Endometrial microvascular endothelial cells (primary cell): Measurements from ENCODE around the gene DNAJC16. TPM values are rescaled to one million over a fixed set of nuclear protein-coding genes. Genes with fewer than 3 reads are reported as not detected.
"Not testable (repeated sequence)": the region's sequence is repeated elsewhere in the genome, so short reads cannot be mapped to it uniquely, and the experiment has no call there.

Source experiments
- in situ Hi-C: cut with HindIII; loops from 2 replicates; pipeline ENCODE4 v1.10.0; 2017; ENCODE audit warnings: low sequenced_read_pairs, low pct_unique_long_range_greater_than_20kb; ENCODE audit errors: inconsistent ontology term
- total RNA-seq: library from RNA; depleted of rRNA; stranded (reverse); fragments of >200 nt; gene quantifications from one replicate; pipeline ENCODE4 v1.2.3, GENCODE V29; 2015; ENCODE audit errors: inconsistent ontology term

DNAJC16 gene
- total RNA-seq, 1 donor from 2014 or later: 26.4 TPM

DNA sequence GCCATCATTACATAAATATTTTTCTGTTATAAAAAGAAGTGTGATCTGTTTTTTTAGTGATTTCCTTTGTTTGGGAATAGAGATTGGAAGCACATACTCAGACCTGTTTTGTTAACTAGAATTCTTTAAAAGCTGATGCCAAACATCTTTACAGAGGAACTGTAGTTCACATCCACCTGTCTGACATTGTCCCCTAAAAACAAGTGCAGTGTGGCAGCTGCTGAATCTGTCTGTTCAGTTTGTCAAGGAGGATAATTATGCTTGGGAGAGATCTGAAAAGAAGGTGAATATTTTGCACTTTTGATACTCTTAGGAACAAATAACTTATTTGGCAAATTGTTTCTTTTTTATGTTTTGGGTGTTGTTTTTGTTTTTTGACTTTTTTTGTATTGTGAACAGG, 44.6 kb downstream of the DNAJC16 start:
- in situ Hi-C loops: no loop called here

GRCh38 chr1:15573477-15573876, 46.8 kb downstream of the DNAJC16 start:
- in situ Hi-C loops: no loop called here

GRCh38 chr1:15574741-15575140, 48.1 kb downstream of the DNAJC16 start:
- in situ Hi-C loops: no loop called here

DNA sequence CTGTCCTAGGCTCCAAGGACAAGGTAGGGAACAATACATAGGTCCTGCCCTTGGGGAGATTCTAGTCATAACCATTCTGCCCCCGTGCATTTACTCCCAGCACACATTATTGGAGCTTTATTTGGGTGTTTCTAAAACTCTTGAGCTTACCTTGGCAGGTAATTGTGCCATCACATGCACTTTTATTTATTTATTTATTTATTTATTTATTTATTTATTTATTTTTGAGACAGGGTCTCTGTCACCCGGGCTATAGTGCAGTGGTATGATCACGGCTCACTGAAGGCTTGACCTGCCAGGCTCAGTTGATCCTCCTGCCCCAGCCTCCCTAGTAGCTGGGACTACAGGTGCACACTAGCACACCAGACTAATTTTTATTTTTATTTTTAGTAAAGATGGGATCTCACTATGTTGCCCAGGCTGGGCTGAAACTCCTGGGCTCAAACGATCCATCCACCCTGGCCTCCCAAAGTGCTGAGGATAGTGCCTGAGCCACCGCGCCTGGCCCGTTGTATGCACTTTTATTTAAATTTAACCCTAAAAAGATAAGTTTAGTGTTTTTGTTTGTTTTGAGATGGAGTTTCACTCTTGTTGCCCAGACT, 49.0 kb downstream of the DNAJC16 start:
- in situ Hi-C loops: no loop called here

- in situ Hi-C loops: no loop called here
Measured at GRCh38 chr1:15577691-15578090, 51.0 kb downstream of the DNAJC16 start.

GRCh38 chr1:15578921-15579682, 52.5 kb downstream of the DNAJC16 start:
- in situ Hi-C loops: no loop called here

- in situ Hi-C loops: no loop called here
Measured at GRCh38 chr1:15579683-15580047, 53.0 kb downstream of the DNAJC16 start.

- in situ Hi-C loops: no loop called here
Measured at GRCh38 chr1:15583016-15583706, 56.5 kb downstream of the DNAJC16 start.

- in situ Hi-C loops: no loop called here
Measured at GRCh38 chr1:15584489-15585363, 58.1 kb downstream of the DNAJC16 start, which contains the start of gene AGMAT. Gene AGMAT, minus strand, starts transcription at chr1:15585051. Its CDS starts 84 bp downstream, at chr1:15584967.

GRCh38 chr1:15592285-15592684, 65.6 kb downstream of the DNAJC16 start:
- in situ Hi-C loops: no loop called here

GRCh38 chr1:15595809-15596617, 69.4 kb downstream of the DNAJC16 start:
- in situ Hi-C loops: no loop called here

DNA sequence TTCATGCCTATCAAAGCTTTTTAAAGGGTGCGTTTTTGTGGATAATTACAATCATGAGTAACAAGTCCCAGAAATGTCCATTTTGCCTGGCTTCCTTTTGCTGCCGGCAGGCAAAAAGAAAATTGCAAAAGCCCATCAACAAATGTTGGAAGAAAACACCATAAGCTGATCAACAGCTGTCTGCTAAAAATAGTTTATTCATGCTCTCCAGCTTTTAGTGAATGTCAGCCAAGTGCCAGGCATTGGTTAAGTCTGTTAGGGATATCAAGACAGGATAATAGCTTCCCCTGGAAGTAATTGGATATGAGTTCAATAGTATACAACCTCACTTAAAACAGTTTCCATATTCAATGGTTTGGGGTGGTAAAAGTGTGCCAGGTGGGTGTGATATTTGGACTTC, 71.8 kb downstream of the DNAJC16 start:
- in situ Hi-C loops: no loop called here

DNA sequence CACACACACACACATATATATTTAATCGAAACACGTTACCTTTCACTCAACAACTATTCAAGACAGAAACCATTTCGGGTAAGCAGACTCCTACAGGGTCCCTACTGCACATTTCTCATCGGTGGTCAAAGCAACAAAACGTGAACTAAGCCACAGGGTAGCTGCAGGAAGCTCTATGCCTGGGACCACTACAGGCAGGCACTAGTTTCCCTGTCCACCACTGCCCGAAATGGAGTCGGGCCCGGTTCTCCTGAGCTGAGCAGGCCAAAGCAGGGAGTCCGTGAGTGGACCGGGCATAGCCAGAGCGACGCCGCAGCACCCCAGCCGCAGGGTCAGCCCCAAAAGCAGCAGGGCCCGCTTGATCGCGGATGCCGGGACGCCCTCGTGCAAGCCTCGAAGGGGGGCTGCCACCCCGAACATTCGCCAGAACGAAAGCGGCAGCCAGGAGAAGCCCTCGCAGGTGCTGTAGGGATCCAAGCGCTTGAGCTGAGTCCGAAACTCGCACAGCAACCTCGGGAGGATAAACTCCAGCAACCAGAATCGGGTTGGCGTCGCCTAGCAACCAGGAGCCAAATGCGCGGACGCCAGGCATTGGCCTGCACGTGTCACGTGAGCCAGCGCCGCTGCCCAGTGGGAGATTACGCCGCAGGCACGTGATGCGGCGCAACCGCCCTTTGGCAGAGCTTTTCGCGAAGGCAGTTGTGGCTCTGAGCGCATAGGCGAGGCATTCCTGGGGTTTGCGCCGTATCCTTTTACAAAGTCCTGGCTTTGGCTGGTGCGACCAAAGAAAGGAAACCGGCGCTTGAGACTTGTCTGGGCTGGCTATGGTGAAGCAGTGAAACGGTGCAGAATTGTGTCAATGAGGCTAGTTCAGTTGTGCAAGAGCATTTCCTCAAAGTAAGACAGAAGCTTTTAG, 76.7 kb downstream of the DNAJC16 start:
- in situ Hi-C loops: no loop called here

- in situ Hi-C loops: not testable (repeated sequence)
Measured at GRCh38 chr1:15603966-15604282, 77.3 kb downstream of the DNAJC16 start.

- in situ Hi-C loops: not testable (repeated sequence)
Measured at GRCh38 chr1:15604400-15604799, 77.8 kb downstream of the DNAJC16 start.

GRCh38 chr1:15605398-15606383, 79.0 kb downstream of the DNAJC16 start:
- in situ Hi-C loops: no loop called here
